Epidermal melanocyte (primary cell): Measurements from ENCODE around the gene CTBP1.

Experiments used
- DNase-seq: peaks from one replicate; pipeline ENCODE4 v3.0.0; 2011; ENCODE audit warnings: low spot score; ENCODE audit not compliant: insufficient read length

CTBP1 gene

GRCh38 chr4:1211891-1212545, 36.9 kb downstream of the CTBP1 start:
- DNase-seq = no peak

GRCh38 chr4:1211371-1211770, 37.6 kb downstream of the CTBP1 start:
- no peak for DNase-seq

- no peak for DNase-seq
These were observed 38.0 kb downstream of the CTBP1 start for GRCh38 chr4:1210971-1211370.

- no peak for DNase-seq
These were observed 38.6 kb downstream of the CTBP1 start for GRCh38 chr4:1210241-1210841.

- peak; percentile 75 for DNase-seq
These were observed 39.1 kb downstream of the CTBP1 start for GRCh38 chr4:1209821-1210220.

- no peak for DNase-seq
These were observed 39.8 kb downstream of the CTBP1 start for GRCh38 chr4:1208970-1209704.

GRCh38 chr4:1208266-1208961, 40.5 kb downstream of the CTBP1 start:
- no peak for DNase-seq

- peak; percentile 82 for DNase-seq
These were observed 41.2 kb downstream of the CTBP1 start for GRCh38 chr4:1207603-1208265.

GRCh38 chr4:1207157-1207470, 41.8 kb downstream of the CTBP1 start:
- DNase-seq = no peak

- no peak for DNase-seq
These were observed 42.4 kb downstream of the CTBP1 start for GRCh38 chr4:1206299-1207156.

- no peak for DNase-seq
These were observed 43.2 kb downstream of the CTBP1 start for GRCh38 chr4:1205586-1206298.

- DNase-seq = no peak
These were observed 43.9 kb downstream of the CTBP1 start for GRCh38 chr4:1204828-1205585.

GRCh38 chr4:1204286-1204827, 44.6 kb downstream of the CTBP1 start:
- no peak for DNase-seq

- DNase-seq = no peak
These were observed 45.8 kb downstream of the CTBP1 start for GRCh38 chr4:1203026-1203616.

GRCh38 chr4:1202526-1203011, 46.4 kb downstream of the CTBP1 start:
- no peak for DNase-seq

GRCh38 chr4:1201851-1202525, 46.9 kb downstream of the CTBP1 start:
- DNase-seq = no peak

GRCh38 chr4:1200425-1201035, 48.4 kb downstream of the CTBP1 start:
- DNase-seq = peak; percentile 88
